Measurements from ENCODE around the gene MPHOSPH9.

Gene MPHOSPH9

DNA sequence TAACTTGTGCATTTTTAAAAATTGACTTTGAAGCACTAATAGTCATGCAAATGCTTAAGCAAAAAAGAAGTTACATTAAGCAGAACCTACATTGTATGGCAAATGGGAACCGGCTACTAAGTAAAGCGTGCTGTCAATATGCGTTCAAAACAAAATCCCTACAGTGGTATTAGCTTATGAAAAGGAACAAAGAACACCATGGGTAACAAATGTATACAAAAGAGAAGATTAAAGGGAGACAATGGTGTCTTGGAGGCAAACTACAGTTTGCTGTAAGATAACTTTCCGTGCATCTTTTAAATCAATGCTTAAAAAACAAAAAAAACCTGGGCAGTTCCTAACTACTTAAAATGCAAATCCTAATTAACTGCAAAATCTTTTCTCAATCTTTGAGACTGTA, 28.3 kb upstream of the MPHOSPH9 start:
- no peak overlapping the region for H2BK5ac ChIP-seq (ENCODE audit: low read length)
- no peak overlapping the region for H3K27ac ChIP-seq (replicated peaks; ENCODE audit: low read length)
- no peak overlapping the region for H3K4me3 ChIP-seq (ENCODE audit: low read length in 2 of 2)
- H4K91ac ChIP-seq (ENCODE audit: low read depth, low read length, poor library complexity), result no peak overlapping the region
- no peak overlapping the region for H2AFZ ChIP-seq (ENCODE audit: low read length)
- H4K8ac ChIP-seq (ENCODE audit: low read depth, low read length), result no peak overlapping the region
- no peak overlapping the region for H3K4ac ChIP-seq (ENCODE audit: low read length)
- H3K9me3 ChIP-seq (replicated peaks in 1 of 2; ENCODE audit: control insufficient read depth in 2 of 2, insufficient read depth in 1 of 2, low read depth in 1 of 2, low read length in 2 of 2), result peaks cover 0 to 18% of the 10 kb centered on the region in 2 donors
- peaks cover 5% of the 10 kb centered on the region for H3K79me1 ChIP-seq (ENCODE audit: low read depth, low read length)
- WGBS, 2 donors (ENCODE audit: extremely low coverage in 2 of 2, insufficient read length in 2 of 2, insufficient replicate concordance in 1 of 2), result no CpG with 5 or more reads among the region's 4 CpGs
- no peak overlapping the region for H2BK15ac ChIP-seq (ENCODE audit: low read length)
- no peak overlapping the region for H2BK12ac ChIP-seq (ENCODE audit: low read length)
- H3K9ac ChIP-seq (ENCODE audit: low read depth, low read length, poor library complexity), result no peak overlapping the region
- H3K18ac ChIP-seq (ENCODE audit: low read length), result no peak overlapping the region
- H2BK120ac ChIP-seq (ENCODE audit: low read depth, low read length), result no peak overlapping the region
- H3K4me2 ChIP-seq (ENCODE audit: insufficient read depth, low read length, poor library complexity, severe bottlenecking), result no peak overlapping the region
- H3K23ac ChIP-seq (ENCODE audit: low read depth, low read length, poor library complexity), result no peak overlapping the region
- H3K36me3 ChIP-seq (replicated peaks in 1 of 2; ENCODE audit: control insufficient read depth in 2 of 2, insufficient read depth in 2 of 2, low read length in 2 of 2), result peaks cover 56 to 94% of the 10 kb centered on the region in 2 donors
- H3K14ac ChIP-seq (ENCODE audit: low read length), result no peak overlapping the region
- no peaks in the 10 kb centered on the region for H3K27me3 ChIP-seq (ENCODE audit: control insufficient read depth in 3 of 3, insufficient read depth in 3 of 3, low read depth in 1 of 3, low read length in 3 of 3)
- no peak overlapping the region for H2AK5ac ChIP-seq (ENCODE audit: low read depth, low read length)
- H3K4me1 ChIP-seq (ENCODE audit: control insufficient read depth in 2 of 2, insufficient read depth in 1 of 2, low read depth in 1 of 2, low read length in 2 of 2), result no peaks in the 10 kb centered on the region
- no peak for DNase-seq (ENCODE audit: low spot score)

DNA sequence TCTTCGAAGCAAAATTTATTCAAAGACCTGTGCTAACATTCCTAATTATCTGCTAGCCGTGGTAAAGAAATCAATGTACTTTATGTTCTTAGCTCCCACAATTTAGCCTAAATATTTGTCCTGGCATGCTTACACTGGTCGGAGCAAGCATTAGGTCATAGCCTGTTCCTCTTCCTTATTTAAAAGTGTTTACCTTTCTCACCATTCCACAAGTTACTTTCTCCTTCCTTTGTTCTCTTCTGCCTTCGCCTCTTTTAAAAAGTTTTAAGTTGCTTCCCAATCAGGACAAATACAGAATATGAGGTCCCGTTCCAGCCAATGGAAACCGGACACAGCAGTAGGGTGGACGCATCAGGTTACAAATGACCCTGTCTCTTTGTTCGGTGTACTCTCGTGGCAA, 27.1 kb upstream of the MPHOSPH9 start:
- Histone ChIP-seq H3K14ac (ENCODE audit: low read length) (no peak overlapping the region), H2BK120ac (ENCODE audit: low read depth, low read length) (no peak overlapping the region), H3K18ac (ENCODE audit: low read length) (no peak overlapping the region), H3K4me2 (ENCODE audit: insufficient read depth, low read length, poor library complexity, severe bottlenecking) (no peak overlapping the region), H4K8ac (ENCODE audit: low read depth, low read length) (no peak overlapping the region), H3K4ac (ENCODE audit: low read length) (no peak overlapping the region), H3K4me1 (ENCODE audit: control insufficient read depth in 2 of 2, insufficient read depth in 1 of 2, low read depth in 1 of 2, low read length in 2 of 2) (no peaks in the 10 kb centered on the region), H4K91ac (ENCODE audit: low read depth, low read length, poor library complexity) (no peak overlapping the region), H3K79me1 (ENCODE audit: low read depth, low read length) (peaks cover 1% of the 10 kb centered on the region), H2AK5ac (ENCODE audit: low read depth, low read length) (no peak overlapping the region), H3K9ac (ENCODE audit: low read depth, low read length, poor library complexity) (no peak overlapping the region), H3K27ac (replicated peaks; ENCODE audit: low read length) (no peak overlapping the region), H3K9me3 (replicated peaks in 1 of 2; ENCODE audit: control insufficient read depth in 2 of 2, insufficient read depth in 1 of 2, low read depth in 1 of 2, low read length in 2 of 2) (peaks cover 0 to 18% of the 10 kb centered on the region in 2 donors), H3K23ac (ENCODE audit: low read depth, low read length, poor library complexity) (no peak overlapping the region), H2BK5ac (ENCODE audit: low read length) (no peak overlapping the region), H3K4me3 (ENCODE audit: low read length in 2 of 2) (no peak overlapping the region), H3K27me3 (ENCODE audit: control insufficient read depth in 3 of 3, insufficient read depth in 3 of 3, low read depth in 1 of 3, low read length in 3 of 3) (no peaks in the 10 kb centered on the region), H2BK15ac (ENCODE audit: low read length) (no peak overlapping the region), H2BK12ac (ENCODE audit: low read length) (no peak overlapping the region), H2AFZ (ENCODE audit: low read length) (no peak overlapping the region), H3K36me3 (replicated peaks in 1 of 2; ENCODE audit: control insufficient read depth in 2 of 2, insufficient read depth in 2 of 2, low read length in 2 of 2) (peaks cover 52 to 92% of the 10 kb centered on the region in 2 donors)
- no peak for DNase-seq (ENCODE audit: low spot score)
- no CpG with 5 or more reads among the region's 9 CpGs for WGBS, 2 donors (ENCODE audit: extremely low coverage in 2 of 2, insufficient read length in 2 of 2, insufficient replicate concordance in 1 of 2)

- Histone ChIP-seq H3K79me1 (ENCODE audit: low read depth, low read length) (peaks cover 1% of the 10 kb centered on the region), H3K36me3 (replicated peaks in 1 of 2; ENCODE audit: control insufficient read depth in 2 of 2, insufficient read depth in 2 of 2, low read length in 2 of 2) (peaks cover 55 to 95% of the 10 kb centered on the region in 2 donors), H4K8ac (ENCODE audit: low read depth, low read length) (no peak overlapping the region), H3K23ac (ENCODE audit: low read depth, low read length, poor library complexity) (no peak overlapping the region), H2BK5ac (ENCODE audit: low read length) (no peak overlapping the region), H3K14ac (ENCODE audit: low read length) (no peak overlapping the region), H3K4ac (ENCODE audit: low read length) (no peak overlapping the region), H3K18ac (ENCODE audit: low read length) (no peak overlapping the region), H3K27ac (replicated peaks; ENCODE audit: low read length) (no peak overlapping the region), H3K4me2 (ENCODE audit: insufficient read depth, low read length, poor library complexity, severe bottlenecking) (no peak overlapping the region), H2BK12ac (ENCODE audit: low read length) (no peak overlapping the region), H3K9me3 (replicated peaks in 1 of 2; ENCODE audit: control insufficient read depth in 2 of 2, insufficient read depth in 1 of 2, low read depth in 1 of 2, low read length in 2 of 2) (peaks cover 0 to 18% of the 10 kb centered on the region in 2 donors), H2BK15ac (ENCODE audit: low read length) (no peak overlapping the region), H2AK5ac (ENCODE audit: low read depth, low read length) (no peak overlapping the region), H3K4me3 (ENCODE audit: low read length in 2 of 2) (no peak overlapping the region), H2BK120ac (ENCODE audit: low read depth, low read length) (no peak overlapping the region), H3K27me3 (ENCODE audit: control insufficient read depth in 3 of 3, insufficient read depth in 3 of 3, low read depth in 1 of 3, low read length in 3 of 3) (no peaks in the 10 kb centered on the region), H4K91ac (ENCODE audit: low read depth, low read length, poor library complexity) (no peak overlapping the region), H3K9ac (ENCODE audit: low read depth, low read length, poor library complexity) (no peak overlapping the region), H2AFZ (ENCODE audit: low read length) (no peak overlapping the region), H3K4me1 (ENCODE audit: control insufficient read depth in 2 of 2, insufficient read depth in 1 of 2, low read depth in 1 of 2, low read length in 2 of 2) (no peaks in the 10 kb centered on the region)
- DNase-seq (ENCODE audit: low spot score), result no peak
- WGBS, 2 donors (ENCODE audit: extremely low coverage in 2 of 2, insufficient read length in 2 of 2, insufficient replicate concordance in 1 of 2), result no CpG with 5 or more reads among the region's 4 CpGs
These were observed 25.7 kb upstream of the MPHOSPH9 start for GRCh38 chr12:123258593-123258992.

DNA sequence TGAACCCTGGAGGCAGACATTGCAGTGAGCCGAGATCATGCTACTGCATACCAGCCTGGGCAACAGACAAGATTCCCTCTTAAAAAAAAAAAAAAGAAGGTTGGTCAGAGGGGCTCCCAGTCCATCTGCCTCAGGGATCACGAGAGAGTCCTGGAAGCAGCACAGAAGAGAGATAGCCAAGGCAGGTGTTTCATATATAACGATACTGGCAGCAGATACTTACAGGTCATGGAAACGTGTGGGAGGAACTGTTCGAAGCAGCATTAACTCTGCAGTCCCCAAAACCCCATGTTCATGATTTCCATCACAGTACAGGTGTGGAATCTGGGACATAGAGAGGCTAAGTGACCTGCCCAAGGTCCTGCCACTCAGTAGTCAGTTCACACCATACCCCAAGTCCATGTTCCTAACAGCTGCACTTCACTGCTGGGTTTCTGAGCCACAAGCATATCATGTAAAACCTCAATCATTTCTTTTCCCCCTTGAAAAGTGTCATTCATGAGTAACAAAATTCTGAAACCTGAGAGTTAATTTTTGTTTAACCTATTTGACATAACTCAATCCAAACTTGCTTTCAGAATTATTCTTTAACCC, 22.0 kb upstream of the MPHOSPH9 start:
- H3K18ac ChIP-seq (ENCODE audit: low read length), result no peak overlapping the region
- no peak overlapping the region for H3K4me2 ChIP-seq (ENCODE audit: insufficient read depth, low read length, poor library complexity, severe bottlenecking)
- H3K27ac ChIP-seq (replicated peaks; ENCODE audit: low read length), result no peak overlapping the region
- H3K27me3 ChIP-seq (ENCODE audit: control insufficient read depth in 3 of 3, insufficient read depth in 3 of 3, low read depth in 1 of 3, low read length in 3 of 3), result no peaks in the 10 kb centered on the region
- H4K8ac ChIP-seq (ENCODE audit: low read depth, low read length), result no peak overlapping the region
- no peaks in the 10 kb centered on the region for H3K4me1 ChIP-seq (ENCODE audit: control insufficient read depth in 2 of 2, insufficient read depth in 1 of 2, low read depth in 1 of 2, low read length in 2 of 2)
- no peak overlapping the region for H2BK15ac ChIP-seq (ENCODE audit: low read length)
- no peak overlapping the region for H2AK5ac ChIP-seq (ENCODE audit: low read depth, low read length)
- DNase-seq (ENCODE audit: low spot score), result no peak
- H2BK12ac ChIP-seq (ENCODE audit: low read length), result no peak overlapping the region
- H3K79me1 ChIP-seq (ENCODE audit: low read depth, low read length), result peaks cover 3% of the 10 kb centered on the region
- WGBS, 2 donors (ENCODE audit: extremely low coverage in 2 of 2, insufficient read length in 2 of 2, insufficient replicate concordance in 1 of 2), result no CpG with 5 or more reads among the region's 5 CpGs
- H3K9me3 ChIP-seq (replicated peaks in 1 of 2; ENCODE audit: control insufficient read depth in 2 of 2, insufficient read depth in 1 of 2, low read depth in 1 of 2, low read length in 2 of 2), result peaks cover 0 to under 1% of the 10 kb centered on the region in 2 donors
- no peak overlapping the region for H3K14ac ChIP-seq (ENCODE audit: low read length)
- H4K91ac ChIP-seq (ENCODE audit: low read depth, low read length, poor library complexity), result no peak overlapping the region
- H3K23ac ChIP-seq (ENCODE audit: low read depth, low read length, poor library complexity), result no peak overlapping the region
- H2AFZ ChIP-seq (ENCODE audit: low read length), result no peak overlapping the region
- no peak overlapping the region for H3K9ac ChIP-seq (ENCODE audit: low read depth, low read length, poor library complexity)
- peaks cover 44 to 86% of the 10 kb centered on the region in 2 donors for H3K36me3 ChIP-seq (replicated peaks in 1 of 2; ENCODE audit: control insufficient read depth in 2 of 2, insufficient read depth in 2 of 2, low read length in 2 of 2)
- H3K4me3 ChIP-seq (ENCODE audit: low read length in 2 of 2), result no peak overlapping the region
- no peak overlapping the region for H2BK5ac ChIP-seq (ENCODE audit: low read length)
- no peak overlapping the region for H2BK120ac ChIP-seq (ENCODE audit: low read depth, low read length)
- no peak overlapping the region for H3K4ac ChIP-seq (ENCODE audit: low read length)
